HFFc6 (cell line): ENCODE results near the gene PHTF2. TPM values are rescaled to one million over a fixed set of nuclear protein-coding genes. Genes with fewer than 3 reads are reported as not detected.

Source experiments
- DNase-seq: peaks from one replicate; pipeline ENCODE4 v3.0.0-alpha.2; 2018
- H3K27ac Mint-ChIP-seq: 2 replicates; pipeline ENCODE4 v1.8.0; 2020; ENCODE audit warnings: mild to moderate bottlenecking, mixed read lengths
- H3K27me3 Mint-ChIP-seq: 2 replicates; pipeline ENCODE4 v1.8.0; 2021; ENCODE audit warnings: mild to moderate bottlenecking, moderate library complexity, mixed read lengths; ENCODE audit not compliant: insufficient read depth
- H3K36me3 Mint-ChIP-seq: 2 replicates; pipeline ENCODE4 v1.8.0; 2021; ENCODE audit warnings: low read depth, mixed read lengths
- H3K4me1 Mint-ChIP-seq: 2 replicates; pipeline ENCODE4 v1.8.0; 2020; ENCODE audit warnings: low read depth, mixed read lengths
- H3K4me3 Mint-ChIP-seq: 2 replicates; pipeline ENCODE4 v1.8.0; 2020; ENCODE audit warnings: mild to moderate bottlenecking, moderate library complexity, mixed read lengths
- H3K9me3 Mint-ChIP-seq: 2 replicates; pipeline ENCODE4 v1.8.0; 2020; ENCODE audit warnings: mild to moderate bottlenecking, mixed read lengths
- CTCF ChIP-seq: fragments of 200-600 bp; sonication (generic); IDR thresholded peaks from 2 replicates; pipeline ENCODE4 v1.5.0; 2021; ENCODE audit warnings: antibody characterized with exemption, mild to moderate bottlenecking
- total RNA-seq, 6 experiments: library from RNA; stranded (reverse); fragmentation: NEBNext Ultra II Directional; extraction: Animal tissue kit (Norgen Biotek cat#: 25700); gene quantifications; 2 replicates in 1 of 6; 3 replicates in 5 of 6; pipeline ENCODE4 v1.2.3, GENCODE V29; 2021

PHTF2 gene
- total RNA-seq, 6 experiments from 2014 or later, result 59.8 to 83.2 (median 71.9) TPM

- Mint-ChIP-seq H3K27ac (no peak overlapping the region), H3K4me3 (no peak overlapping the region), H3K36me3 (no peaks in the 10 kb centered on the region), H3K27me3 (no peaks in the 10 kb centered on the region), H3K4me1 (peaks cover 42% of the 10 kb centered on the region), H3K9me3 (no peaks in the 10 kb centered on the region)
- no peak for DNase-seq
- TF ChIP-seq CTCF, result no peak
These were observed 37.6 kb upstream of the PHTF2 start for GRCh38 chr7:77760809-77761453.

DNA sequence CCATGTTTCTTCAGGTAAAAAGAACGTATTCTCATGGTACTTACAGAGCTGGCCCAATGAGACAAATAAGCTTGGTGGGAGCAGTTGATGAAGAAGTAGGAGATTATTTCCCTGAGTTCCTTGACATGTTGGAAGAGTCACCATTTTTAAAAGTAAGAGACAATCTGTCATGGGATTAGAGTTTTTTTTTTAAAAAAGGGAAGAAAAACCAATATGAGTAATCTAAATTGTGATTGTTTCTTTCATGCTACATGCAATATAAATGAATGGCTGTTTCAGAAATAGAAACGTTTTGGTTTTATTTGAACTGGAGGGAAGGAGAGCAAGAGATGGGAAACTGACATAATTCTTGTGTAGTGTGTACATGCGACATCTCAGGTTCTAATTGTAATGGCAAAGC, 33.1 kb upstream of the PHTF2 start:
- no peaks in the 10 kb centered on the region for H3K9me3 Mint-ChIP-seq
- H3K27me3 Mint-ChIP-seq, result peaks cover 2% of the 10 kb centered on the region; the same call in 1 of the 2 replicates
- no peak overlapping the region for H3K4me3 Mint-ChIP-seq
- H3K27ac Mint-ChIP-seq, result peak overlapping the region; percentile 44
- TF ChIP-seq CTCF, result no peak
- H3K36me3 Mint-ChIP-seq, result peaks cover 10% of the 10 kb centered on the region; the same call in 1 of the 2 replicates
- no peak for DNase-seq
- H3K4me1 Mint-ChIP-seq, result peaks cover 36% of the 10 kb centered on the region

DNA sequence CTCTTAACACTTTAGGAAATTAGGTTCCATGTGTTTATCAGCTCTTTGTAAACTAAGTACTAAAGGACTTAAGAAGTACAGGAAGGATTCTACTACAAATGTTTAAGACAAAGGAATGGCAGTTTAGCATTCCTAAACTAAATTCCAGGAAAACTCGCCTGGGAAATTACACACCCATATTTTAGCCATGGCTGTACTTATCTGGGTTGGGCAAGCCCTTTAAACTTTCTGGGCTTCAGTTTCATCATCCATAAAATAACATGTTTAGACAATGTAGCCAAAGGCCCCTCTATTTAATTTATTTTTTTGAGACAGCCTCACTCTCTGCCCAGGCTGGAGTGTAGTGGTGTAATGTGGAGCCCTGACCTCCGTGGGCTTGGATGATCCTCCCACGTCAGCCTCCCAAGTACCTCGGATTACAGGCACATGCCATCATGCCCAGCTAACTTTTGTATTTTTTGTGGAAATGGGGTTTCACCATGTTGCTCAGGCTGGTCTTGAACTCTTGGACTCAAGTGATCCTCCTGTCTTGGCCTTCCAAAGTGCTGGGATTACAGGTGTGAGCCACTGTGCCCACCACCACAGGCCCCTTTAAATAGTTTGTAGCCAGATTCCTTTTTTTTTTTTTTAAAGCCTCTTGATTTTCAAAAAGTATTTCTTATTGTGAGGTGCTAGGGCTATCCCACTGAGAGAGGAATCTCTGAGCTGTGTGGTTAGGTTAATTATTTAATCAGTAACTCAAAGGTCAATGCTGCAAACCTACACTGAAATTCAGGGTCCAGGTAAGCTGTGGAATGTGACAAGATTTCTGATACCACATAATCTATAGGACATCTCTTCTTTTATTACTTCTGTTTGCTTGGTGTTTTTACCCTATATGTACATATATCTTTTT, 32.4 kb upstream of the PHTF2 start:
- Mint-ChIP-seq H3K4me1 (peaks cover 36% of the 10 kb centered on the region), H3K27ac (peak overlapping the region; percentile 56), H3K36me3 (peaks cover 10% of the 10 kb centered on the region; the same call in 1 of the 2 replicates), H3K4me3 (no peak overlapping the region), H3K27me3 (peaks cover 2% of the 10 kb centered on the region; the same call in 1 of the 2 replicates), H3K9me3 (no peaks in the 10 kb centered on the region)
- peak; percentile 7 for DNase-seq
- no peak for TF ChIP-seq CTCF

GRCh38 chr7:77766801-77767605, 31.6 kb upstream of the PHTF2 start:
- Mint-ChIP-seq H3K27me3 (peaks cover 2% of the 10 kb centered on the region; the same call in 1 of the 2 replicates), H3K4me3 (no peak overlapping the region), H3K27ac (peak overlapping the region; percentile 61), H3K36me3 (peaks cover 10% of the 10 kb centered on the region; the same call in 1 of the 2 replicates), H3K4me1 (peaks cover 36% of the 10 kb centered on the region), H3K9me3 (no peaks in the 10 kb centered on the region)
- no peak for TF ChIP-seq CTCF
- DNase-seq, result no peak

GRCh38 chr7:77770316-77770715, 28.3 kb upstream of the PHTF2 start:
- no peaks in the 10 kb centered on the region for H3K9me3 Mint-ChIP-seq
- H3K27me3 Mint-ChIP-seq, result peaks cover 2% of the 10 kb centered on the region; the same call in 1 of the 2 replicates
- DNase-seq, result no peak
- no peak overlapping the region for H3K4me3 Mint-ChIP-seq
- H3K4me1 Mint-ChIP-seq, result peaks cover 24% of the 10 kb centered on the region
- no peak for TF ChIP-seq CTCF
- H3K36me3 Mint-ChIP-seq, result peaks cover 10% of the 10 kb centered on the region
- H3K27ac Mint-ChIP-seq, result no peak overlapping the region
